ENCODE results near the gene TP53I11.
A peak's percentile ranks its signal among the peaks of the same experiment; 100 is the strongest.

TP53I11 gene

GRCh38 chr11:44982496-44983062 is 31.9 kb upstream of the TP53I11 start:
- H3K9me3 ChIP-seq (ENCODE audit: control insufficient read depth, low read length), result no peaks in the 10 kb centered on the region
- H3K23ac ChIP-seq (ENCODE audit: low read length in 2 of 2), result no peak overlapping the region
- no peak overlapping the region for H2BK120ac ChIP-seq (ENCODE audit: low read depth, low read length)
- no peak overlapping the region for H3K18ac ChIP-seq (ENCODE audit: low read depth in 1 of 2, low read length in 2 of 2)
- H3K4me1 ChIP-seq (ENCODE audit: control insufficient read depth, insufficient read depth, low read depth, low read length), result peaks cover 6% of the 10 kb centered on the region
- no peak overlapping the region for H3K4ac ChIP-seq (ENCODE audit: low read depth in 1 of 2, low read length in 2 of 2)
- H3K14ac ChIP-seq (ENCODE audit: low read length in 2 of 2), result no peak overlapping the region
- H3K27ac ChIP-seq (ENCODE audit: low read length, poor library complexity, severe bottlenecking), result no peak overlapping the region
- no peak overlapping the region for H2AFZ ChIP-seq (ENCODE audit: low read depth, low read length)
- no peak overlapping the region for H2BK15ac ChIP-seq (ENCODE audit: low read depth, poor library complexity, severe bottlenecking)
- no peaks in the 10 kb centered on the region for H3K36me3 ChIP-seq (ENCODE audit: control insufficient read depth in 1 of 2, insufficient read depth in 2 of 2, low read depth in 1 of 2, low read length in 2 of 2)
- H2BK5ac ChIP-seq (ENCODE audit: low read depth, low read length, poor library complexity, severe bottlenecking), result no peak overlapping the region
- no peak overlapping the region for H3K9ac ChIP-seq (ENCODE audit: low read length)
- no peak overlapping the region for H3K4me3 ChIP-seq (ENCODE audit: insufficient read depth in 1 of 2, low read depth in 1 of 2, low read length in 2 of 2)
- no peak for DNase-seq
- H4K8ac ChIP-seq (ENCODE audit: low read length), result no peak overlapping the region
- no peaks in the 10 kb centered on the region for H3K79me1 ChIP-seq (replicated peaks; ENCODE audit: low read length, poor library complexity, severe bottlenecking)
- H3K4me2 ChIP-seq (ENCODE audit: low read length, poor library complexity, severe bottlenecking), result no peak overlapping the region
- WGBS, result 89% methylated on average over 8 of the region's 8 CpGs
- H4K91ac ChIP-seq (ENCODE audit: low read length), result no peak overlapping the region
- H3K27me3 ChIP-seq (ENCODE audit: control insufficient read depth in 1 of 2, insufficient read depth in 1 of 2, low read length in 2 of 2), result peaks cover 37 to 54% of the 10 kb centered on the region in 2 experiments
- H2AK5ac ChIP-seq (ENCODE audit: low read length, severe bottlenecking), result no peak overlapping the region
- H2BK12ac ChIP-seq (ENCODE audit: low read length in 2 of 2), result no peak overlapping the region

GRCh38 chr11:44980533-44981427 is 30.1 kb upstream of the TP53I11 start:
- Histone ChIP-seq H3K27ac (ENCODE audit: low read length, poor library complexity, severe bottlenecking) (no peak overlapping the region), H4K8ac (ENCODE audit: low read length) (peak overlapping the region; percentile 12), H3K18ac (ENCODE audit: low read depth in 1 of 2, low read length in 2 of 2) (no peak overlapping the region), H4K91ac (ENCODE audit: low read length) (no peak overlapping the region), H2AFZ (ENCODE audit: low read depth, low read length) (no peak overlapping the region), H2BK12ac (ENCODE audit: low read length in 2 of 2) (peak overlapping the region in 1 of 2 experiments; percentile 54), H3K27me3 (ENCODE audit: control insufficient read depth in 1 of 2, insufficient read depth in 1 of 2, low read length in 2 of 2) (peaks cover 28 to 57% of the 10 kb centered on the region in 2 experiments), H3K4me3 (ENCODE audit: insufficient read depth in 1 of 2, low read depth in 1 of 2, low read length in 2 of 2) (no peak overlapping the region), H2AK5ac (ENCODE audit: low read length, severe bottlenecking) (no peak overlapping the region), H3K9ac (ENCODE audit: low read length) (no peak overlapping the region), H2BK120ac (ENCODE audit: low read depth, low read length) (no peak overlapping the region), H3K79me1 (replicated peaks; ENCODE audit: low read length, poor library complexity, severe bottlenecking) (no peaks in the 10 kb centered on the region), H3K23ac (ENCODE audit: low read length in 2 of 2) (no peak overlapping the region), H3K14ac (ENCODE audit: low read length in 2 of 2) (peak overlapping the region in 1 of 2 experiments; percentile 31), H3K36me3 (ENCODE audit: control insufficient read depth in 1 of 2, insufficient read depth in 2 of 2, low read depth in 1 of 2, low read length in 2 of 2) (no peaks in the 10 kb centered on the region), H3K4me2 (ENCODE audit: low read length, poor library complexity, severe bottlenecking) (no peak overlapping the region), H3K4me1 (ENCODE audit: control insufficient read depth, insufficient read depth, low read depth, low read length) (peaks cover 8% of the 10 kb centered on the region), H2BK5ac (ENCODE audit: low read depth, low read length, poor library complexity, severe bottlenecking) (no peak overlapping the region), H3K4ac (ENCODE audit: low read depth in 1 of 2, low read length in 2 of 2) (no peak overlapping the region), H3K9me3 (ENCODE audit: control insufficient read depth, low read length) (no peaks in the 10 kb centered on the region), H2BK15ac (ENCODE audit: low read depth, poor library complexity, severe bottlenecking) (peak overlapping the region; percentile 41)
- no peak for DNase-seq
- 85% methylated on average over 15 of the region's 15 CpGs for WGBS

- no peaks in the 10 kb centered on the region for H3K9me3 ChIP-seq (ENCODE audit: control insufficient read depth, low read length)
- H3K14ac ChIP-seq (ENCODE audit: low read length in 2 of 2), result no peak overlapping the region
- peak overlapping the region; percentile 0 to 19 for H3K4ac ChIP-seq (ENCODE audit: low read depth in 1 of 2, low read length in 2 of 2)
- peak overlapping the region; percentile 92 for H2BK15ac ChIP-seq (ENCODE audit: low read depth, poor library complexity, severe bottlenecking)
- peak overlapping the region; percentile 8 to 46 for H3K18ac ChIP-seq (ENCODE audit: low read depth in 1 of 2, low read length in 2 of 2)
- H3K27me3 ChIP-seq (ENCODE audit: control insufficient read depth in 1 of 2, insufficient read depth in 1 of 2, low read length in 2 of 2), result peaks cover 20 to 52% of the 10 kb centered on the region in 2 experiments
- no peak overlapping the region for H3K4me3 ChIP-seq (ENCODE audit: insufficient read depth in 1 of 2, low read depth in 1 of 2, low read length in 2 of 2)
- DNase-seq, result no peak
- peaks cover 8% of the 10 kb centered on the region for H3K4me1 ChIP-seq (ENCODE audit: control insufficient read depth, insufficient read depth, low read depth, low read length)
- H4K8ac ChIP-seq (ENCODE audit: low read length), result peak overlapping the region; percentile 62
- no peaks in the 10 kb centered on the region for H3K79me1 ChIP-seq (replicated peaks; ENCODE audit: low read length, poor library complexity, severe bottlenecking)
- no peak overlapping the region for H2BK5ac ChIP-seq (ENCODE audit: low read depth, low read length, poor library complexity, severe bottlenecking)
- peak overlapping the region; percentile 59 to 67 for H2BK12ac ChIP-seq (ENCODE audit: low read length in 2 of 2)
- H3K36me3 ChIP-seq (ENCODE audit: control insufficient read depth in 1 of 2, insufficient read depth in 2 of 2, low read depth in 1 of 2, low read length in 2 of 2), result no peaks in the 10 kb centered on the region
- H2BK120ac ChIP-seq (ENCODE audit: low read depth, low read length), result no peak overlapping the region
- H3K9ac ChIP-seq (ENCODE audit: low read length), result no peak overlapping the region
- peak overlapping the region; percentile 47 for H4K91ac ChIP-seq (ENCODE audit: low read length)
- no peak overlapping the region for H3K27ac ChIP-seq (ENCODE audit: low read length, poor library complexity, severe bottlenecking)
- 81% methylated on average over 24 of the region's 24 CpGs for WGBS
- H2AFZ ChIP-seq (ENCODE audit: low read depth, low read length), result no peak overlapping the region
- H3K4me2 ChIP-seq (ENCODE audit: low read length, poor library complexity, severe bottlenecking), result no peak overlapping the region
- no peak overlapping the region for H3K23ac ChIP-seq (ENCODE audit: low read length in 2 of 2)
- H2AK5ac ChIP-seq (ENCODE audit: low read length, severe bottlenecking), result no peak overlapping the region
Observed at GRCh38 chr11:44979543-44980399, 29.1 kb upstream of the TP53I11 start.
